Effector memory CD4-positive, alpha-beta T cell (primary cell): ENCODE results near the gene ACBD4.

Experiments used
- DNase-seq, 3 donors: peaks; one replicate each; pipeline ENCODE4 v3.0.0-alpha.2; 2020
- H3K27ac ChIP-seq: 2 replicates; pipeline ENCODE4 v1.7.0; 2013; ENCODE audit warnings: mild to moderate bottlenecking, low read length, moderate library complexity; ENCODE audit not compliant: insufficient read depth, poor library complexity, severe bottlenecking
- H3K27me3 ChIP-seq: replicated peaks from 2 replicates; pipeline ENCODE4 v1.7.0; 2013; ENCODE audit warnings: mild to moderate bottlenecking, low read length; ENCODE audit not compliant: insufficient read depth, control insufficient read depth, poor library complexity, severe bottlenecking
- H3K36me3 ChIP-seq: 2 replicates; pipeline ENCODE4 v1.7.0; 2013; ENCODE audit warnings: mild to moderate bottlenecking, low read length, moderate library complexity; ENCODE audit not compliant: control insufficient read depth, insufficient read depth
- H3K4me1 ChIP-seq: 2 replicates; pipeline ENCODE4 v1.7.0; 2013; ENCODE audit warnings: low read length, mild to moderate bottlenecking; ENCODE audit not compliant: control insufficient read depth, insufficient read depth, poor library complexity, severe bottlenecking
- H3K4me3 ChIP-seq: 2 replicates; pipeline ENCODE4 v1.7.0; 2013; ENCODE audit warnings: low read length, low read depth, mild to moderate bottlenecking; ENCODE audit not compliant: insufficient read depth, poor library complexity, severe bottlenecking
- H3K9me3 ChIP-seq: 2 replicates; pipeline ENCODE4 v1.7.0; 2013; ENCODE audit warnings: mild to moderate bottlenecking, low read length, moderate library complexity; ENCODE audit not compliant: control insufficient read depth

Gene ACBD4

GRCh38 chr17:45155029-45155428, 19.5 kb downstream of the ACBD4 start:
- Histone ChIP-seq H3K4me3 (no peak overlapping the region), H3K9me3 (no peaks in the 10 kb centered on the region), H3K27me3 (no peaks in the 10 kb centered on the region), H3K27ac (no peak overlapping the region), H3K4me1 (peaks cover 14% of the 10 kb centered on the region), H3K36me3 (no peaks in the 10 kb centered on the region)
- DNase-seq = no peak

GRCh38 chr17:45155483-45155882, 20.0 kb downstream of the ACBD4 start:
- Histone ChIP-seq H3K36me3 (no peaks in the 10 kb centered on the region), H3K4me1 (peaks cover 17% of the 10 kb centered on the region), H3K4me3 (no peak overlapping the region), H3K27me3 (no peaks in the 10 kb centered on the region), H3K27ac (no peak overlapping the region), H3K9me3 (no peaks in the 10 kb centered on the region)
- DNase-seq = no peak

GRCh38 chr17:45156242-45156641, 20.8 kb downstream of the ACBD4 start:
- Histone ChIP-seq H3K27ac (no peak overlapping the region), H3K9me3 (no peaks in the 10 kb centered on the region), H3K27me3 (no peaks in the 10 kb centered on the region), H3K4me1 (peaks cover 11% of the 10 kb centered on the region), H3K36me3 (peaks cover 3% of the 10 kb centered on the region), H3K4me3 (no peak overlapping the region)
- no peak for DNase-seq

GRCh38 chr17:45160447-45161287, 25.2 kb downstream of the ACBD4 start:
- H3K9me3 ChIP-seq = no peaks in the 10 kb centered on the region
- peaks cover 8% of the 10 kb centered on the region for H3K4me1 ChIP-seq
- no peaks in the 10 kb centered on the region for H3K27me3 ChIP-seq
- H3K4me3 ChIP-seq = peak overlapping the region; percentile 100
- H3K36me3 ChIP-seq = peaks cover 3% of the 10 kb centered on the region
- peak overlapping the region; percentile 100 for H3K27ac ChIP-seq
- peak; percentile 27 to 48 (median 44) for DNase-seq

- H3K9me3 ChIP-seq = no peaks in the 10 kb centered on the region
- peaks cover 3% of the 10 kb centered on the region for H3K36me3 ChIP-seq
- peak within 1 kb of the TSS; percentile 100 for H3K4me3 ChIP-seq
- DNase-seq = peak; percentile 96 to 98 (median 96)
- peak within 1 kb of the TSS; percentile 100 for H3K27ac ChIP-seq
- peaks cover 8% of the 10 kb centered on the region for H3K4me1 ChIP-seq
- H3K27me3 ChIP-seq = no peaks in the 10 kb centered on the region
Measured at GRCh38 chr17:45161288-45162024, 26.0 kb downstream of the ACBD4 start, which contains the start of gene HEXIM2. Gene HEXIM2 (plus strand): TSS chr17:45161875. CDS start chr17:45162794, 919 bp downstream.

GRCh38 chr17:45162025-45162687, 26.7 kb downstream of the ACBD4 start:
- Histone ChIP-seq H3K27me3 (no peaks in the 10 kb centered on the region), H3K9me3 (no peaks in the 10 kb centered on the region), H3K27ac (peak overlapping the region; percentile 5), H3K4me1 (peaks cover 8% of the 10 kb centered on the region), H3K36me3 (peaks cover 3% of the 10 kb centered on the region), H3K4me3 (no peak overlapping the region)
- no peak for DNase-seq

GRCh38 chr17:45164734-45165269, 29.3 kb downstream of the ACBD4 start:
- H3K4me3 ChIP-seq = no peak overlapping the region
- no peaks in the 10 kb centered on the region for H3K9me3 ChIP-seq
- H3K36me3 ChIP-seq = peaks cover 3% of the 10 kb centered on the region
- no peaks in the 10 kb centered on the region for H3K27me3 ChIP-seq
- H3K4me1 ChIP-seq = peaks cover 8% of the 10 kb centered on the region
- H3K27ac ChIP-seq = no peak overlapping the region
- DNase-seq = no peak

- Histone ChIP-seq H3K27ac (no peak overlapping the region), H3K4me1 (peaks cover 16% of the 10 kb centered on the region), H3K36me3 (no peaks in the 10 kb centered on the region), H3K27me3 (no peaks in the 10 kb centered on the region), H3K4me3 (no peak overlapping the region), H3K9me3 (no peaks in the 10 kb centered on the region)
- no peak for DNase-seq
Measured at GRCh38 chr17:45168991-45169752, 33.7 kb downstream of the ACBD4 start.

- DNase-seq = no peak
- H3K27me3 ChIP-seq = no peaks in the 10 kb centered on the region
- peaks cover 16% of the 10 kb centered on the region for H3K4me1 ChIP-seq
- H3K36me3 ChIP-seq = no peaks in the 10 kb centered on the region
- H3K4me3 ChIP-seq = no peak overlapping the region
- no peaks in the 10 kb centered on the region for H3K9me3 ChIP-seq
- H3K27ac ChIP-seq = no peak overlapping the region
Measured at GRCh38 chr17:45170280-45170930, 34.9 kb downstream of the ACBD4 start.
